ENCODE data around the gene SARDH. TPM values are rescaled to one million over a fixed set of nuclear protein-coding genes. Genes with fewer than 3 reads are reported as not detected.

The SARDH gene
- total RNA-seq, 4 donors from 2014 or later = 0.62 to 2.3 (median 1.2) TPM; not detected in 1

DNA sequence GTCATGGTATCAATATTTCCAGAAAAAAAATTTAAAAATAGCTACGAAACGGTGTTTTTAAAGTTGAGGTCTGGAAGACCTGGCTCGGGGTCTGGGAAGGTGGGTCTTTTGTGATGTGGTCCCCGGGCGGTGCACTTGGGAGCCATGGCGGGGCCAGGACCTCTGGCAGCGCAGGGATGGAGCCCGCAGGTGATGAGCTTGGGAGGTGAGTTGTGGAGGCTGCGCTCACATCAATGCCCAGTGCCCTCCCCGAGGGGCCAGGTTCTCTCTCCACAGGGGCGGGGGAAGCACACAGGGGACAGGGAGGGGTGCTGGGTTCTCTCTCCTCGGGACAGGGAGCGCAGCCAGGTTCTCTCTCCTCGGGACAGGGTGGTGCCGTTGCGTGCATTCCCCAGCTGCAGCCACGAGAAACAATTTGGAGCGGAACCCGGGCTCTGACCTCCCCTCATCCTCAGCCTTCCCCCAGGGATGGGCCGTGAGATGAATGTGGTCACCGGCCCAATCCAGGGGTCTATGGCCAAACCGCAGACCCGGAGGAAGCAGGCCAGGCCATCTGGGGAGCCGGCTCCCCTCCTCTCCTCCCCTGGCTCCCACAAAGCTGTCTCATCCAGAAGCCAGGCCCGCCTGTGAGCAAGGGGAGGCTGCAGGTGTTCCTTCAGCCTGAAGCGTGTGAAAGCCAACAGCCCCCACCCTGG, 76.2 kb downstream of the SARDH start:
- Histone ChIP-seq H3K36me3 (no peaks in the 10 kb centered on the region), H3K27ac (no peak overlapping the region), H3K4me1 (peaks cover 0 to 18% (median 14%) of the 10 kb centered on the region in 3 donors), H3K27me3 (peaks cover 80% of the 10 kb centered on the region), H3K4me3 (no peak overlapping the region), H3K9me3 (no peaks in the 10 kb centered on the region)
- ATAC-seq = no peak
- WGBS, 2 donors (ENCODE audit: low coverage in 1 of 2) = 86 to 93% methylated on average over 3 to 5 of the region's 26 CpGs
- TF ChIP-seq POLR2AphosphoS5 (IDR thresholded peaks at IDR 0.05) (no peak), EP300 (IDR thresholded peaks at IDR 0.05) (no peak), POLR2A (IDR thresholded peaks at IDR 0.05) (no peak)
- TF ChIP-seq, protein P1, sequence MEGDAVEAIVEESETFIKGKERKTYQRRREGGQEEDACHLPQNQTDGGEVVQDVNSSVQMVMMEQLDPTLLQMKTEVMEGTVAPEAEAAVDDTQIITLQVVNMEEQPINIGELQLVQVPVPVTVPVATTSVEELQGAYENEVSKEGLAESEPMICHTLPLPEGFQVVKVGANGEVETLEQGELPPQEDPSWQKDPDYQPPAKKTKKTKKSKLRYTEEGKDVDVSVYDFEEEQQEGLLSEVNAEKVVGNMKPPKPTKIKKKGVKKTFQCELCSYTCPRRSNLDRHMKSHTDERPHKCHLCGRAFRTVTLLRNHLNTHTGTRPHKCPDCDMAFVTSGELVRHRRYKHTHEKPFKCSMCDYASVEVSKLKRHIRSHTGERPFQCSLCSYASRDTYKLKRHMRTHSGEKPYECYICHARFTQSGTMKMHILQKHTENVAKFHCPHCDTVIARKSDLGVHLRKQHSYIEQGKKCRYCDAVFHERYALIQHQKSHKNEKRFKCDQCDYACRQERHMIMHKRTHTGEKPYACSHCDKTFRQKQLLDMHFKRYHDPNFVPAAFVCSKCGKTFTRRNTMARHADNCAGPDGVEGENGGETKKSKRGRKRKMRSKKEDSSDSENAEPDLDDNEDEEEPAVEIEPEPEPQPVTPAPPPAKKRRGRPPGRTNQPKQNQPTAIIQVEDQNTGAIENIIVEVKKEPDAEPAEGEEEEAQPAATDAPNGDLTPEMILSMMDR (IDR thresholded peaks at IDR 0.05) = no peak

DNA sequence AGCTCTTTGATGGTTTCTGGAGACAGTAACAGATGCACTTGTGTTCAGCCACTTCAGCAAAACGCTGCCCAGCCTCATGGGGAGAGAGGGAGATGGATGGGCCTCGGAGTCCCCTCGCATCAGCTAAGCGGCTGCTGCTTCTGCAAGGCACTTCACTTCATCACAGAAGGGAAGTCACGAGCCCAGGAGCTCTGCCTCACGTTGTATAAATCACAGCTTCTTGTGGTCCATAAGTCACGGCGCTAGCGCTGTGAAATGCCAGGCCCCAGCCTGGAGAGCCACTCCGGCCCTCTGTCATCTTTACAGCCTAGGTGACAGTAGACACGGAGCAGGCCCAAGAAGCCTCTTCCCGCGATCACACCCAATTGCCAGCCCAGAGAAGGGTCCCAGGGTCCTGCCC, 78.6 kb downstream of the SARDH start:
- Histone ChIP-seq H3K27me3 (peaks cover 86% of the 10 kb centered on the region), H3K4me1 (peaks cover 0 to 18% (median 14%) of the 10 kb centered on the region in 3 donors), H3K27ac (no peak overlapping the region), H3K4me3 (no peak overlapping the region), H3K9me3 (no peaks in the 10 kb centered on the region), H3K36me3 (no peaks in the 10 kb centered on the region)
- no peak for ATAC-seq
- WGBS, 2 donors (ENCODE audit: low coverage in 1 of 2) = 60% methylated on average over 2 of the region's 13 CpGs; no CpG with 5 or more reads in 1 of the 2 donors
- TF ChIP-seq EP300 (IDR thresholded peaks at IDR 0.05) (no peak), POLR2A (IDR thresholded peaks at IDR 0.05) (no peak), POLR2AphosphoS5 (IDR thresholded peaks at IDR 0.05) (no peak)
- TF ChIP-seq, protein P1 (IDR thresholded peaks at IDR 0.05) = no peak

DNA sequence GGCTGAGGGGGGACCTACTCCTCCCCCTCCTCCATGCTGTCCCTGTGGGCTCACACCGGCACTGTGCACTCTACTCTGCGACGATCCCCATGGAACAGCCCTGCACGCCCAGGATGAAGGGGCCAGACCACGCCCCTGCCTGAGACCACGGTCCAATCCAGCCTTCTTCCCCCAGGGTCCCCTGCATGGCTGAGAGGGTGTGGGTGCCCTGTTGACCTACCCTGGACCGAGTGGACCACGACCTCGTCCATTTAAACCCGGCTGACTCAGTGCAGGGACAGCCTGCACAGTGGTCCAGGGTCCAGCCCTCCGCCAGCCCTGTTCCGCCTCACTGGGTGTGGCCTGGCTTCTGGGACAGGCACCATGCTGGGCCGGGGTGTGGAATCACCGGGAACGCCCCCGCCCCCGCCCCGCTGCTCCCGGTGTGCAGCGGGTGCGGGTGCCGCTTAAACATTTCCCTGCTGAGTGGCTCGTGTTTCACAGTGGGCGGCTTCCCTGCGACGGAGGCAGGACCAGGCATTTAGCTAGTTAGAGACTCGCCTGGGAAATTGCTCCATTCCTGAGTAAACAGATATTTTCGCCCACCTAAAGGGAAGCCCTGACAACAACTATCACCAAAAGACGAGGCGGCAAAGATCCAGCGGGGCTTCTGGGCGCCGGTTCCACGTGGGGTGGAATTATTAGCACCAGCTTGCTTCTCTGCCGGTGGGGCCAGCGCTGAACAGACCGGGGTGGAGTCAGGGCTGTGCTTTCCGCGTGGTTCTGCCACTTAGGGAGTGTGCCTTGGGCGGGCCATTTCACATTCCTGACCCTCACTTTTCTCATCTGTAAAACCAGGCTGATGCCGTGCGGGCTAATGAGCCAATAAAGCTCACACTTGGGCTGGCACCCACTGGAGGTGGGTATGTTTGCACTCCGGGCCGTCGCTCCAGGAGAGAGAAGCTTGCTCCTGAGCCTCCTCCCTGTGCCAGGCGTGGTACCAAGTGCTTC, 79.4 kb downstream of the SARDH start:
- TF ChIP-seq EP300 (IDR thresholded peaks at IDR 0.05) = no peak
- no peak for TF ChIP-seq POLR2A (IDR thresholded peaks at IDR 0.05)
- TF ChIP-seq, protein P1 (IDR thresholded peaks at IDR 0.05) = no peak
- no peak overlapping the region for H3K27ac ChIP-seq
- H3K27me3 ChIP-seq = peaks cover 94% of the 10 kb centered on the region
- H3K4me1 ChIP-seq = peaks cover 0 to 18% (median 14%) of the 10 kb centered on the region in 3 donors
- H3K4me3 ChIP-seq = peak overlapping the region in 1 of 2 donors; percentile 36
- no peaks in the 10 kb centered on the region for H3K36me3 ChIP-seq
- no peaks in the 10 kb centered on the region for H3K9me3 ChIP-seq
- 23% methylated on average over 10 of the region's 46 CpGs; no CpG with 5 or more reads in 1 of the 2 donors for WGBS, 2 donors (ENCODE audit: low coverage in 1 of 2)
- ATAC-seq = peak; percentile 72

DNA sequence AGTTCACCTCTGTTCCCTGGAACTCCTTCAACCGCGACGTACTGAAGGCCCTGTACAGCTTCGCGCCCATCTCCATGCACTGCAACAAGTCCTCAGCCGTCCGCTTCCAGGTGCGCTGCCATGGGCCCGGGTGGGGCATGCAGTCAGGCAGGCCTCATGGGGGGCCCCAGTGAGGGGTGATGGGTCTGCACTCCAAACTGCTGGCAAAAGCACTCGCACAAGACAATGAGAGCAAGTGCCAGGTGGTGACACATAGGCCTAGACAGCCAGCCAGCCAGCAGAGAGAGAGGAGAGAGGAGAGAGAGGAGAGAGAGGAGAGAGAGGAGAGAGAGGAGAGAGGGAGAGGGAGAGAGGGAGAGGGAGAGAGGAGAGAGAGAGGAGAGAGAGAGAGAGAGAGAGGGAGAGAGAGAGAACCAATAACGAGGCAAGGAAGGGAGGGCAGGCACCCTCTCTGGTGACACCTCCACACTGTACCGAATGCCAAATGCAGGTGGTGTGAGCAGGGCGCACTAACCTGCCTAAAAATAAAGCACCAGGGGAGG, 81.0 kb downstream of the SARDH start:
- Histone ChIP-seq H3K9me3 (no peaks in the 10 kb centered on the region), H3K4me3 (no peak overlapping the region), H3K36me3 (no peaks in the 10 kb centered on the region), H3K27ac (no peak overlapping the region), H3K4me1 (peaks cover 0 to 18% (median 14%) of the 10 kb centered on the region in 3 donors), H3K27me3 (peaks cover 98% of the 10 kb centered on the region)
- no peak for ATAC-seq
- TF ChIP-seq, protein P1 (IDR thresholded peaks at IDR 0.05) = no peak
- TF ChIP-seq EP300 (IDR thresholded peaks at IDR 0.05) (no peak), POLR2A (IDR thresholded peaks at IDR 0.05) (no peak), POLR2AphosphoS5 (IDR thresholded peaks at IDR 0.05) (no peak)
- 43 to 76% methylated on average over 2 to 11 of the region's 13 CpGs for WGBS, 2 donors (ENCODE audit: low coverage in 1 of 2)
